Upper lobe of left lung (tissue), 6 donors: ENCODE measurements around the gene NDUFB11. TPM values are rescaled to one million over a fixed set of nuclear protein-coding genes. Genes with fewer than 3 reads are reported as not detected.

Source experiments
- ATAC-seq, 2 donors: fragments of 200-7000 bp; cut with Tn5 transposase; one replicate each; pipeline ENCODE4 v1.9.1; 2022; ENCODE audit warnings: mild to moderate bottlenecking in 2 of 2, moderate library complexity in 2 of 2; ENCODE audit not compliant: low FRiP score in 2 of 2
- DNase-seq, 2 donors: peaks; one replicate each; pipeline ENCODE4 v3.0.0-alpha.2; 2019 to 2020
- H3K27ac ChIP-seq, 4 donors: fragments of 200-600 bp; sonication (generic); one replicate each; pipeline ENCODE4 v1.5.1; 2016 to 2019
- H3K27me3 ChIP-seq, 4 donors: fragments of 200-600 bp; sonication (generic); one replicate each; pipeline ENCODE4 v1.5.1; 2017 to 2019
- H3K36me3 ChIP-seq, 4 donors: fragments of 200-600 bp; sonication (generic); one replicate each; pipeline ENCODE4 v1.5.1; 2016 to 2019
- H3K4me1 ChIP-seq, 4 donors: fragments of 200-600 bp; sonication (generic); one replicate each; pipeline ENCODE4 v1.5.1; 2018 to 2019
- H3K4me3 ChIP-seq, 4 donors: fragments of 200-600 bp; sonication (generic); one replicate each; pipeline ENCODE4 v1.5.1; 2017 to 2019; ENCODE audit warnings: mild to moderate bottlenecking in 2 of 4, moderate library complexity in 1 of 4
- H3K9me3 ChIP-seq, 4 donors: fragments of 200-600 bp; sonication (generic); one replicate each; pipeline ENCODE4 v1.5.1; 2018 to 2019
- EP300 ChIP-seq, 4 donors: sonication (generic); formaldehyde crosslinking; IDR thresholded peaks; one replicate each; pipeline ENCODE4 v1.5.1; 2017; ENCODE audit warnings: antibody characterized with exemption in 4 of 4, control low read depth in 2 of 4
- POLR2A ChIP-seq, 4 donors: fragments of 450-650 bp; IDR thresholded peaks; one replicate each; pipeline ENCODE4 v1.5.1; 2016 to 2017; ENCODE audit warnings: antibody characterized with exemption in 4 of 4, mild to moderate bottlenecking in 2 of 4
- POLR2AphosphoS5 ChIP-seq, 2 donors: sonication (generic); formaldehyde crosslinking; IDR thresholded peaks; one replicate each; pipeline ENCODE4 v1.5.1; 2017; ENCODE audit warnings: antibody characterized with exemption in 2 of 2
- WGBS, 2 donors: methylation state at CpG; one replicate each; pipeline ENCODE4 v1.1.5; 2017 to 2018; 5-methylcytosine and 5-hydroxymethylcytosine counted together
- total RNA-seq, 6 donors: library from RNA; depleted of rRNA in 4 of 6; stranded (reverse); fragments of >200 nt in 4 of 6; gene quantifications; one replicate each; pipeline versions ENCODE4 v1.1.0 to v1.2.1, GENCODE V29; 2016 to 2021
- TF ChIP-seq, protein P1 (sequence below), 6 experiments: fragments of 450-650 bp in 4 of 6; fragments of 200-600 bp in 2 of 6; sonication (generic) in 2 of 6; IDR thresholded peaks; one replicate each; pipeline ENCODE4 v1.5.1; 2016 to 2019; ENCODE audit warnings: antibody characterized with exemption in 6 of 6
- donor health status: DM: no; HTN: no; CAD: no; lungs with moderate emphysema.
- donor health status: DM: no; HTN: yes; CAD: no; lungs with severe emphysema.

Gene NDUFB11
- total RNA-seq, 6 donors from 2014 or later: 41.9 to 77.5 (median 66.7) TPM

DNA sequence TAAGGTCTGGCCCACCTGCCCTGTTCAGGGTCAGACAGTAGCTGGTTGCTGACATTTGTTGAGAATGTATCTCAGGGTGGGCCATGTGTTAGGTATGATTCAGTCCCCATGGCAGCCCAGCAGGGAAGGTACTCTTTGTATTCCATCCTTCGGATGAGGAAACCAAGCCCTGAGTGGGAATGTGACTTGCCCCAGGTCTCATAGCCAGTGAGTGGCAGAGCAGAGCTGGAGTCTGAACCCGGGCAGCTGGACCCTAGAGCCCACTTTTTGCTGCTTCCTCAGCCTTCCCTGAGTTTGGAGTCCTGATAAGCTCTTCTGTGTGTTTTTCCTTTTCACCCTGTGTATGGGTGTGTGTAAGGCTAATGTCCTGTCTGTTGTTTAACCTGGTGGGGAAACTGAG lies 27.5 kb upstream of the NDUFB11 start:
- Histone ChIP-seq H3K4me1 (no peaks in the 10 kb centered on the region), H3K27me3 (no peaks in the 10 kb centered on the region), H3K4me3 (no peak overlapping the region), H3K27ac (no peak overlapping the region), H3K9me3 (no peaks in the 10 kb centered on the region), H3K36me3 (peaks cover 0 to 74% (median 40%) of the 10 kb centered on the region in 4 donors)
- TF ChIP-seq POLR2AphosphoS5 (IDR thresholded peaks at IDR 0.05): no peak
- no peak for TF ChIP-seq EP300 (IDR thresholded peaks at IDR 0.05)
- TF ChIP-seq, protein P1, sequence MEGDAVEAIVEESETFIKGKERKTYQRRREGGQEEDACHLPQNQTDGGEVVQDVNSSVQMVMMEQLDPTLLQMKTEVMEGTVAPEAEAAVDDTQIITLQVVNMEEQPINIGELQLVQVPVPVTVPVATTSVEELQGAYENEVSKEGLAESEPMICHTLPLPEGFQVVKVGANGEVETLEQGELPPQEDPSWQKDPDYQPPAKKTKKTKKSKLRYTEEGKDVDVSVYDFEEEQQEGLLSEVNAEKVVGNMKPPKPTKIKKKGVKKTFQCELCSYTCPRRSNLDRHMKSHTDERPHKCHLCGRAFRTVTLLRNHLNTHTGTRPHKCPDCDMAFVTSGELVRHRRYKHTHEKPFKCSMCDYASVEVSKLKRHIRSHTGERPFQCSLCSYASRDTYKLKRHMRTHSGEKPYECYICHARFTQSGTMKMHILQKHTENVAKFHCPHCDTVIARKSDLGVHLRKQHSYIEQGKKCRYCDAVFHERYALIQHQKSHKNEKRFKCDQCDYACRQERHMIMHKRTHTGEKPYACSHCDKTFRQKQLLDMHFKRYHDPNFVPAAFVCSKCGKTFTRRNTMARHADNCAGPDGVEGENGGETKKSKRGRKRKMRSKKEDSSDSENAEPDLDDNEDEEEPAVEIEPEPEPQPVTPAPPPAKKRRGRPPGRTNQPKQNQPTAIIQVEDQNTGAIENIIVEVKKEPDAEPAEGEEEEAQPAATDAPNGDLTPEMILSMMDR (IDR thresholded peaks at IDR 0.05): no peak
- TF ChIP-seq POLR2A (IDR thresholded peaks at IDR 0.05): no peak
- WGBS, 2 donors: 83 to 100% methylated on average over 1 to 2 of the region's 2 CpGs
- DNase-seq (no peak), ATAC-seq (no peak)

DNA sequence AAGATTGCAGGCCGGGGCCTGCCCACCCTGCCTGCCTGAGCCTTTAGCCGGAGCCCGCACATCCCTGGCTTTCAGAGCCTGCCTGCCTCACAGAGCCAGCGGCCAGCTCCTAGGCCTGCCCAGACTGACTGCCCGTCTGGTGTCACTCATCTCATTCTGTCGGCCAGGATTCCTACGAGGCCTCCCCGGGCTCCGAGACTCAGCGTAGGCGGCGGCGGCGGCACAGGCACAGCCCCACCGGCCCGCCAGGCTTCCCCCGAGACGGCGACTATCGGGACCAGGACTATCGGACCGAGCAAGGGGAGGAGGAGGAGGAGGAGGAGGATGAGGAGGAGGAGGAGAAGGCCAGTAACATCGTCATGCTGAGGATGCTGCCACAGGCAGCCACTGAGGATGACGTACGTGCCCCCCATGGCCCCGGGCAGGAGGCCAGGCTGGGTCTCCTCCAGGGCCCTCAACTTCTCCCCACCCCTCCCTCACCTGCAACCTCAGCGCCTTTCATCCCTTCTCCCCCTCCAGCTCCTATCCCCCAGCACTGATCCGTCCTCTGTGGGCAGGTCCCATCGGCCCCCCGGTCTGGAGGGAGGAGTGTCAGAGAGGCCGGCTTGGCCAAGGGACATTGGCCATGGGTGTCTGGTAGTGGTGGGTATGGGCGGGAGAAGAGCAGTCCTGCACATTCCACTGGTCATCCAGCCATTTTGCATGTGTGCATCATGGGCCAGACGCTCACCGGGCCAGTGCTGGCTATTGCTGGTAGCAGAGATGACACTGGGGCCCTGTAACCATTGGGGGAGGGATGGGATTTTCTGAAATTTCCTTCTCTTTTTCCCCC lies 26.6 kb upstream of the NDUFB11 start:
- ATAC-seq (no peak), DNase-seq (no peak)
- TF ChIP-seq, protein P1 (IDR thresholded peaks at IDR 0.05): no peak
- TF ChIP-seq EP300 (IDR thresholded peaks at IDR 0.05): no peak
- TF ChIP-seq POLR2AphosphoS5 (IDR thresholded peaks at IDR 0.05): no peak
- TF ChIP-seq POLR2A (IDR thresholded peaks at IDR 0.05): no peak
- no peak overlapping the region for H3K27ac ChIP-seq
- no peaks in the 10 kb centered on the region for H3K4me1 ChIP-seq
- peaks cover 0 to 67% (median 34%) of the 10 kb centered on the region in 4 donors for H3K36me3 ChIP-seq
- no peaks in the 10 kb centered on the region for H3K9me3 ChIP-seq
- H3K27me3 ChIP-seq: no peaks in the 10 kb centered on the region
- 87 to 93% methylated on average over 9 to 28 of the region's 34 CpGs for WGBS, 2 donors
- no peak overlapping the region for H3K4me3 ChIP-seq

DNA sequence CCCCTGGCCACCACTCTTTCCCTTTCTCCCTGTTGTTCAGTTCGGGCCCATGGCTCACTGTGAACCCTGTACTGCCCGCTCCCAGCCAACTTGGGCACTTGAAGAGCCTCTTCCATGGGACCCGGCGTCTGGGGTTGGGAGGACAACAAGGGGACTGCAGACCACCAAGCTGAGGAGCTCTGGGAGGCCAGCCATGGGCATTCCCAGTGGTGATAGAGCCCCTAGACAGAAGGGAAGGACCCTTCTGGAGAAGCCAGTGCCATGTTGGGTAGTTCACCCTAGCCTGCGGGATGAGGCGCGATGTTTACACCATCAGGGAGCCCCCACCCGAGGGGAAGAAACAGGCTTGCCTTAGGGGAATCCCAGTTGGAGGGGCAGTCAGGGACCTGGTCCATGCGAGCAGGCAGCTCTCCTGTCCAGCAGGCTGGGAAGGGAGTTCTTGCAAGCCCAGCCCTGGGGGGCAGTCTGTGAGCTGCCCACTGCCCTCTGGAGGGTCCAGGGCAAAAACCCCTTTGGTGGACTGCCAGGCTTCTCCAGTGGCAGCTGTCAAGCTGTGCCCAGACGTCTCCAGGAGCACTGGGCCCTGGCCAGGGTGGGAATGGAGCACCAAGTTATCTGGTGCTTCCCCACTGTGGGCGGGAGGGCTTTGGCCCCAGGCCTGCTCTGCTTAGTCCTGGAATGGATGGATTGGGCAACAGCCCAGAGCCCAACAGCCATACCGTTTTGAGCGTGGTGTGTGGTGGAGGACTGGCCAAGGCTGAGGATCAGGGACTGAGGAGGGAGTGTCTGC lies 25.4 kb upstream of the NDUFB11 start:
- ATAC-seq (peak in 1 of 2 donors; percentile 41), DNase-seq (no peak)
- no peak overlapping the region for H3K4me3 ChIP-seq
- WGBS, 2 donors: 85 to 100% methylated on average over 2 to 11 of the region's 13 CpGs
- H3K4me1 ChIP-seq: no peaks in the 10 kb centered on the region
- no peak overlapping the region for H3K27ac ChIP-seq
- no peak for TF ChIP-seq EP300 (IDR thresholded peaks at IDR 0.05)
- TF ChIP-seq POLR2AphosphoS5 (IDR thresholded peaks at IDR 0.05): no peak
- TF ChIP-seq, protein P1 (IDR thresholded peaks at IDR 0.05): no peak
- no peak for TF ChIP-seq POLR2A (IDR thresholded peaks at IDR 0.05)
- peaks cover 0 to 56% (median 28%) of the 10 kb centered on the region in 4 donors for H3K36me3 ChIP-seq
- no peaks in the 10 kb centered on the region for H3K9me3 ChIP-seq
- no peaks in the 10 kb centered on the region for H3K27me3 ChIP-seq

DNA sequence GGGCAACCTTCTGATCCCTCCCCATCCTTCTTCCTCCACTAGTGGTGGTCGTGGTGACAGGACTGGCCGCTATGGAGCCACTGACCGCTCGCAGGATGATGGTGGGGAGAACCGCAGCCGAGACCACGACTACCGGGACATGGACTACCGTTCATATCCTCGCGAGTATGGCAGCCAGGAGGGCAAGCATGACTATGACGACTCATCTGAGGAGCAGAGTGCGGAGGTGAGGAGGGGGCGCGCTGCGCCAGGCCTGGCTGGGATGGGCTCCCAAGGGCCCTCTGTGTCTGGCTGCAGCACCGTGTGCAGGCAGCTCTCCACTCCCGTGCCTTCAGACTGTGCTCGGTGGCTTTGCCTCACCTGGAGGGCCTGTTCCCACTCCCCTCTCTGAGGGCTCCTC lies 24.8 kb upstream of the NDUFB11 start:
- TF ChIP-seq, protein P1 (IDR thresholded peaks at IDR 0.05): no peak
- TF ChIP-seq POLR2AphosphoS5 (IDR thresholded peaks at IDR 0.05) (no peak), POLR2A (IDR thresholded peaks at IDR 0.05) (no peak), EP300 (IDR thresholded peaks at IDR 0.05) (no peak)
- no peak for ATAC-seq
- Histone ChIP-seq H3K9me3 (peaks cover 0 to 6% (median 0%) of the 10 kb centered on the region in 4 donors), H3K27me3 (no peaks in the 10 kb centered on the region), H3K27ac (no peak overlapping the region), H3K4me1 (no peaks in the 10 kb centered on the region), H3K4me3 (no peak overlapping the region), H3K36me3 (peaks cover 0 to 49% (median 26%) of the 10 kb centered on the region in 4 donors)
- no peak for DNase-seq
- 97% methylated on average over 19 of the region's 19 CpGs; no CpG with 5 or more reads in 1 of the 2 donors for WGBS, 2 donors
